Fibroblast of lung (primary cell): ENCODE results near the gene IL6R.

Experiments used
- EZH2 ChIP-seq: IDR thresholded peaks from 2 replicates; pipeline ENCODE4 v1.5.1; 2012; ENCODE audit warnings: low read length, control low read depth, mild to moderate bottlenecking; ENCODE audit errors: missing control alignments
- TF ChIP-seq, protein P1 (sequence below), 2 donors: IDR thresholded peaks in 1 of 2; conservative IDR thresholded peaks in 1 of 2; 1 replicate in 1 of 2; 2 replicates in 1 of 2; pipeline ENCODE4 v1.5.1; 2011 to 2012; ENCODE audit warnings: low read length in 2 of 2, control low read depth in 1 of 2, inconsistent platforms in 1 of 2, low read depth in 1 of 2, mild to moderate bottlenecking in 1 of 2

DNA sequence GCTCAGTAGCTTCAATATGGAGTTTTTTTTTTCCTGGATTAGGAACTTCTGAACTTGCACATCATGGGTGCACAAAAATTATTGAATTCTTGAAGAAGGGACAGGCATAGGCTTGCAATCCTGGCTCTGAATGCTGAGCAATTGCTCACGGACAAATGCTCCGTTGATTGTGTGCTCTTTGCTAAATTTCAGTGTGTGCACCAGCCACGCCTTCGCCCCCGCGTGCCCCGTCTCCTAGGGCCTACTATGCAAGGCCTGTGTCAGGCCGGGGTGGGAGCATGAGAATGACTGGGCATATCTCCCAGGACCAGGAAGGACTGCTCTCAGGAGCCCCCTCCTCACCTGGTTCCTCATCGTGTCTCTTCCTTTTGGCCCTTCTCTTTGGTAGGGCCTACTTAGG lies 17.4 kb downstream of the IL6R start:
- TF ChIP-seq, protein P1, sequence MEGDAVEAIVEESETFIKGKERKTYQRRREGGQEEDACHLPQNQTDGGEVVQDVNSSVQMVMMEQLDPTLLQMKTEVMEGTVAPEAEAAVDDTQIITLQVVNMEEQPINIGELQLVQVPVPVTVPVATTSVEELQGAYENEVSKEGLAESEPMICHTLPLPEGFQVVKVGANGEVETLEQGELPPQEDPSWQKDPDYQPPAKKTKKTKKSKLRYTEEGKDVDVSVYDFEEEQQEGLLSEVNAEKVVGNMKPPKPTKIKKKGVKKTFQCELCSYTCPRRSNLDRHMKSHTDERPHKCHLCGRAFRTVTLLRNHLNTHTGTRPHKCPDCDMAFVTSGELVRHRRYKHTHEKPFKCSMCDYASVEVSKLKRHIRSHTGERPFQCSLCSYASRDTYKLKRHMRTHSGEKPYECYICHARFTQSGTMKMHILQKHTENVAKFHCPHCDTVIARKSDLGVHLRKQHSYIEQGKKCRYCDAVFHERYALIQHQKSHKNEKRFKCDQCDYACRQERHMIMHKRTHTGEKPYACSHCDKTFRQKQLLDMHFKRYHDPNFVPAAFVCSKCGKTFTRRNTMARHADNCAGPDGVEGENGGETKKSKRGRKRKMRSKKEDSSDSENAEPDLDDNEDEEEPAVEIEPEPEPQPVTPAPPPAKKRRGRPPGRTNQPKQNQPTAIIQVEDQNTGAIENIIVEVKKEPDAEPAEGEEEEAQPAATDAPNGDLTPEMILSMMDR (conservative IDR thresholded peaks at IDR 0.05 in 1 of 2, IDR thresholded peaks at IDR 0.05 in 1 of 2; ENCODE audit: low read depth in 1 of 2, low read length in 2 of 2), result no peak
- no peak for TF ChIP-seq EZH2
